Thyroid gland (tissue), 4 donors: Measurements from ENCODE around the gene SDR42E2. TPM values are rescaled to one million over a fixed set of nuclear protein-coding genes. Genes with fewer than 3 reads are reported as not detected.
A peak's percentile ranks its signal among the peaks of the same experiment; 100 is the strongest.

Experiments
- DNase-seq, 2 donors: peaks; one replicate each; pipeline ENCODE4 v3.0.0-alpha.2; 2019
- H3K27ac ChIP-seq, 3 donors: fragments of 200-600 bp; sonication (generic); 1 replicate in 2 of 3; 2 replicates in 1 of 3; pipeline ENCODE4 v1.5.1; 2016 to 2019; ENCODE audit warnings: mild to moderate bottlenecking in 1 of 3, moderate library complexity in 1 of 3
- H3K27me3 ChIP-seq: fragments of 200-600 bp; sonication (generic); one replicate; pipeline ENCODE4 v1.5.1; 2019
- H3K36me3 ChIP-seq, 2 donors: fragments of 200-600 bp; sonication (generic); one replicate each; pipeline ENCODE4 v1.5.1; 2016 to 2019
- H3K4me1 ChIP-seq, 2 donors: fragments of 200-600 bp; sonication (generic); one replicate each; pipeline ENCODE4 v1.5.1; 2017 to 2019
- H3K4me3 ChIP-seq, 3 donors: fragments of 200-600 bp; sonication (generic); replicated peaks in 1 of 3; 1 replicate in 2 of 3; 2 replicates in 1 of 3; pipeline ENCODE4 v1.5.1; 2016; ENCODE audit warnings: mild to moderate bottlenecking in 1 of 3
- H3K9me3 ChIP-seq: fragments of 200-600 bp; sonication (generic); one replicate; pipeline ENCODE4 v1.5.1; 2017
- POLR2A ChIP-seq, 2 donors: fragments of 450-650 bp; IDR thresholded peaks; one replicate each; pipeline ENCODE4 v1.6.1; 2017; ENCODE audit warnings: antibody characterized with exemption in 2 of 2, mild to moderate bottlenecking in 2 of 2, moderate library complexity in 1 of 2
- WGBS, 2 donors: methylation state at CpG; one replicate each; pipeline ENCODE4 v1.1.5; 2017; 5-methylcytosine and 5-hydroxymethylcytosine counted together
- intact Hi-C: fragments of 100-400 bp; cut with DNase I; formaldehyde crosslinking; loops from one replicate; pipeline ENCODE4 v1.15.1; 2023
- total RNA-seq, 4 donors: library from RNA; depleted of rRNA; stranded (reverse); fragments of >200 nt; gene quantifications; one replicate each; pipeline ENCODE4 v1.2.3, GENCODE V29; 2016
- TF ChIP-seq, protein P1 (sequence below), 6 experiments: fragments of 200-600 bp in 3 of 6; fragments of 450-650 bp in 3 of 6; sonication (generic) in 3 of 6; IDR thresholded peaks; one replicate each; pipeline ENCODE4 v1.5.1; 2016 to 2019; ENCODE audit warnings: antibody characterized with exemption in 6 of 6, mild to moderate bottlenecking in 2 of 6, inconsistent platforms in 1 of 6, moderate library complexity in 1 of 6

Gene SDR42E2
- not detected for total RNA-seq

DNA sequence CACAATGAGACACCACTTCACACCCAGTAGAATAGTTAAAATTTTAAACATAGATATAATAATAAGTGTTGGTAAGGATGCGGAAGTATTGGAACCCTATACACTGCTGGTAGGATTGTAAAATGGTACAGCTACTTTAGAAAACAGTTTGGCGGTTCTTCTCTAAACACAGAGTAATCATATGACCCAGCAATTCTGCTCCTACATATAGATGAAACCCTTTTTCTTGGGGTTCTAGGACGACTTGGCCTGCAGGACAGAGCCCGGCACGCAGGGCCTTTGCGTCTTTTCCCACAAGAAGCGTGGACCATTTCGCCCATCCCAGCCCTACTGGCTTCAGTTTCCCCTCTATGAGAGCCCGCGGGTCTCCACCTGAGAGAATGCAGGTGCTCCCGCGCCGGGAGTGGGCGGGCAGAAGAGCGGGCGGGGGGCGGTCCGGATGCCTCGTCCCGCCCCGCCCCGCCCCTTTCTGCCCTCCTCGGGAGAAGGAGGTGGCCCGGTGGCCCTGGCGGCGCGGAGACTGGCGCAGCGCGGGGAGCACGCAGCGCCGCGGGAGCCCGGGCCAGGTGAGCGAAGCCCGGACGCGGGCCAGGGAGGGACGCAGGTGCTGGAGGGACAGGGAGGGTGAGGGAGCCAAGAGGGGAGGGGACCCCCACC lies at the start of gene SDR42E2:
SDR42E2 (plus strand) TSS at position 508 of the 657 bp plus-strand sequence. CDS start 3,077 bp downstream, outside the sequence.
- H3K27ac ChIP-seq = no peak within 1 kb of the TSS
- H3K36me3 ChIP-seq = no peaks in the 10 kb centered on the region
- no peaks in the 10 kb centered on the region for H3K27me3 ChIP-seq
- peak; percentile 34 to 37 for DNase-seq
- TF ChIP-seq, protein P1, sequence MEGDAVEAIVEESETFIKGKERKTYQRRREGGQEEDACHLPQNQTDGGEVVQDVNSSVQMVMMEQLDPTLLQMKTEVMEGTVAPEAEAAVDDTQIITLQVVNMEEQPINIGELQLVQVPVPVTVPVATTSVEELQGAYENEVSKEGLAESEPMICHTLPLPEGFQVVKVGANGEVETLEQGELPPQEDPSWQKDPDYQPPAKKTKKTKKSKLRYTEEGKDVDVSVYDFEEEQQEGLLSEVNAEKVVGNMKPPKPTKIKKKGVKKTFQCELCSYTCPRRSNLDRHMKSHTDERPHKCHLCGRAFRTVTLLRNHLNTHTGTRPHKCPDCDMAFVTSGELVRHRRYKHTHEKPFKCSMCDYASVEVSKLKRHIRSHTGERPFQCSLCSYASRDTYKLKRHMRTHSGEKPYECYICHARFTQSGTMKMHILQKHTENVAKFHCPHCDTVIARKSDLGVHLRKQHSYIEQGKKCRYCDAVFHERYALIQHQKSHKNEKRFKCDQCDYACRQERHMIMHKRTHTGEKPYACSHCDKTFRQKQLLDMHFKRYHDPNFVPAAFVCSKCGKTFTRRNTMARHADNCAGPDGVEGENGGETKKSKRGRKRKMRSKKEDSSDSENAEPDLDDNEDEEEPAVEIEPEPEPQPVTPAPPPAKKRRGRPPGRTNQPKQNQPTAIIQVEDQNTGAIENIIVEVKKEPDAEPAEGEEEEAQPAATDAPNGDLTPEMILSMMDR (IDR thresholded peaks at IDR 0.05) = no peak
- no peak for TF ChIP-seq POLR2A (IDR thresholded peaks at IDR 0.05)
- H3K9me3 ChIP-seq = no peaks in the 10 kb centered on the region
- H3K4me3 ChIP-seq = no peak within 1 kb of the TSS
- 8 to 11% methylated on average over 20 to 22 of the region's 40 CpGs for WGBS, 2 donors
- intact Hi-C loops = no loop called here
- peaks cover 0 to 7% of the 10 kb centered on the region in 2 donors for H3K4me1 ChIP-seq

DNA sequence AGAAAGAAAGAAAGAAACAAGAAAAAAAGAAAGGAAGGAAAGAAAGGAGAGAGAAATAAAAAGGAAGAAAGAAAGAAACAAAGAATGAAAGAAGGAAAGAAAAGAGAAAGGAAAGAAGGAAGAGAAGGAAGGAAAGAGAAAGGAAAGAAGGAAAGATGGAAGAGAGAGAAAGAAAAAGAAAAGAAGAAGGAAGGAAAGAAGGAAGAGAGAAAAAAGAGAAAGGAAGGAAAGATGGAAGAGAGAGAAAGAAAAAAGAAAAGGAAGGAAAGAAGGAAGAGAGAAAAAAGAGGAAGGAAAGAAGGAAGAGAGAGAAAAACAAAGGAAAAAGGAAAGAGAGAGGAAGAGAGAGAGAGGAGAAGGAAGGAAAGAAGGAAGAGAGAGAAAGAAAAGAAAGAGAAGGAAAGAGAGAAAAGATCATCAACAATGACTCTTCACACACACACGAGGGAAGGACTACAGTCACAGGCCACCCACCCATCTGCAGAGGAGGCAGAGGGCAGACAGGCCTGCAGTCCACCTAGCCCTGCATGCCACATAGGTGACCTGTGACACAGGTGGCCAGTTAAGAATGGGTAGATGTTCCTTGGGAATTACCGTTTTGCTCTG lies 46.1 kb upstream of the SDR42E2 start:
- Histone ChIP-seq H3K4me3 (no peak overlapping the region), H3K9me3 (no peaks in the 10 kb centered on the region), H3K27me3 (no peaks in the 10 kb centered on the region), H3K4me1 (no peaks in the 10 kb centered on the region), H3K27ac (no peak overlapping the region), H3K36me3 (no peaks in the 10 kb centered on the region)
- DNase-seq = no peak
- no peak for TF ChIP-seq POLR2A (IDR thresholded peaks at IDR 0.05)
- TF ChIP-seq, protein P1 (IDR thresholded peaks at IDR 0.05) = no peak
- WGBS, 2 donors = 80 to 96% methylated on average over 2 of the region's 2 CpGs
- intact Hi-C loops = no loop called here

DNA sequence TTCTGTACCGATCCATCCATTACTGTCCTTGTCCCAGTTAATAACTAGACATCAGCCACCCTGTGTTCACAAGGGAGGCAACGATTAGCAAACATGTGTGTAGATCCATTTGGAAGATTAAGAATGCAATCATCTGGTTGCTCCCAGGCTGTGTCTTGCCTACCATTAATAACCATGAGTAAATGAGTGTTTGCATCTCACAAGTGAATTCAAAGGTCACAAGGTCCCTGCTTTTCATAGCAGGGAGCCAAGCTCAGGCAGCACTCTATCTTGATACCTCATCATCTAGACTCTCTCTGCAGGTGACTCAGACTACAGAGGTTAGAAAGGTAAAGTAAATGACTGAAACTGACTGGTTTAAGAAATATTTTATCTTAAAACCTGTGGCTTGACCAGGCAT lies 44.7 kb upstream of the SDR42E2 start:
- TF ChIP-seq POLR2A (IDR thresholded peaks at IDR 0.05) = no peak
- TF ChIP-seq, protein P1 (IDR thresholded peaks at IDR 0.05) = no peak
- Histone ChIP-seq H3K4me3 (no peak overlapping the region), H3K27me3 (no peaks in the 10 kb centered on the region), H3K36me3 (no peaks in the 10 kb centered on the region), H3K27ac (no peak overlapping the region), H3K4me1 (no peaks in the 10 kb centered on the region), H3K9me3 (no peaks in the 10 kb centered on the region)
- no peak for DNase-seq
- 87 to 95% methylated on average over 2 of the region's 2 CpGs for WGBS, 2 donors
- intact Hi-C loops = no loop called here

DNA sequence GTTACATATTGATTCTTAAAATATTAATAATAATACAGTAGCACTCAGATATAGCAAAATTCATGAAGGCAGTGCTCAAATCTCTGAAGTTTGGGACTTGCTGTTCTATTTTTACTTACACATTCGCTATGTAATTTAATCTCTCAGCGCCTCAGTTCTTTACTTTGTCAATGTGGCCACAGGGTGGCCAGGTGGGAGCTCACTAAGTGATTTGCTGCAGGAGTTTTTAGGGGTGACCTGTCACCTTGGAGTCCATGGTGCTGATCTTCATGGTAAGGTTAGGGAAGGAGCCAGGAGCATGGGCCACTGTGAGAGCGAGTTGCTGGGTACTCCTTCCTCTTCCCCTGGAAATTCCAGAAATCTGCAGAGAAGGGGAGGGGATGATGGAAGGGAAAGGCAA lies 41.9 kb upstream of the SDR42E2 start:
- no peak for DNase-seq
- WGBS, 2 donors = 77 to 87% methylated on average over 3 of the region's 3 CpGs
- no peaks in the 10 kb centered on the region for H3K36me3 ChIP-seq
- H3K27me3 ChIP-seq = no peaks in the 10 kb centered on the region
- no peak overlapping the region for H3K4me3 ChIP-seq
- intact Hi-C loops = no loop called here
- no peak overlapping the region for H3K27ac ChIP-seq
- no peaks in the 10 kb centered on the region for H3K4me1 ChIP-seq
- no peak for TF ChIP-seq POLR2A (IDR thresholded peaks at IDR 0.05)
- TF ChIP-seq, protein P1 (IDR thresholded peaks at IDR 0.05) = no peak
- H3K9me3 ChIP-seq = no peaks in the 10 kb centered on the region

DNA sequence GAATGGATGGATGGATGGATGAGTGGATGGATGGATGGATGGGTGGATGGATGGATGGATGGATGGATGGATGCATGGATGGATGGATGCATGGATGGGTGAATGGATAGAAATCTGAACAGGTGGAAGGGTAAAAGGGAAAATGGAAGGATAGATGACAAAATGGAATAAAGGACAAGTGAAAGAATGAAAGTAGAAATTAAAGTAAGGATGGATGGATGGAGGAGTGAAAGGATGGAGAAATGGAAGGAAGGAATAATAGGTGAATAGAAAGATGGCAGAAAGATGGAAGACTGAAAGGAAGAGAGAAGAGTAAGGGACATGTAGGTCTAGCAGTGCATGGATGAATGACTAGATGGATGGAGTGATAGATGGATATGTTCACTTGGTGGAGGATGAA lies 40.1 kb upstream of the SDR42E2 start:
- no peaks in the 10 kb centered on the region for H3K9me3 ChIP-seq
- no peak overlapping the region for H3K27ac ChIP-seq
- no peak for DNase-seq
- no peaks in the 10 kb centered on the region for H3K27me3 ChIP-seq
- no peak overlapping the region for H3K4me3 ChIP-seq
- H3K36me3 ChIP-seq = no peaks in the 10 kb centered on the region
- intact Hi-C loops = no loop called here
- no peaks in the 10 kb centered on the region for H3K4me1 ChIP-seq
- TF ChIP-seq, protein P1 (IDR thresholded peaks at IDR 0.05) = no peak
- no peak for TF ChIP-seq POLR2A (IDR thresholded peaks at IDR 0.05)
